Liver (tissue), 9 donors: ENCODE data around the gene PGAM2. TPM values are rescaled to one million over a fixed set of nuclear protein-coding genes. Genes with fewer than 3 reads are reported as not detected.

ENCODE experiments used
- DNase-seq: peaks from one replicate; pipeline ENCODE4 v3.0.0-alpha.2; 2017; ENCODE audit warnings: low spot score
- H3K27ac ChIP-seq, 2 donors: one replicate each; pipeline ENCODE4 v1.7.0; 2013; ENCODE audit warnings: inconsistent platforms in 2 of 2, low read length in 2 of 2, control low read depth in 1 of 2, low read depth in 1 of 2, mild to moderate bottlenecking in 1 of 2
- H3K27me3 ChIP-seq, 4 donors: one replicate each; pipeline versions ENCODE4 v1.6.1 to v1.7.0; 2013; ENCODE audit warnings: low read length in 3 of 4, inconsistent platforms in 1 of 4, mild to moderate bottlenecking in 1 of 4, moderate library complexity in 1 of 4; ENCODE audit not compliant: control insufficient read depth in 4 of 4, insufficient read depth in 4 of 4
- H3K36me3 ChIP-seq, 4 donors: one replicate each; pipeline versions ENCODE4 v1.6.1 to v1.7.0; 2013; ENCODE audit warnings: low read length in 3 of 4, mild to moderate bottlenecking in 3 of 4, low read depth in 1 of 4, moderate library complexity in 1 of 4; ENCODE audit not compliant: control insufficient read depth in 4 of 4, insufficient read depth in 3 of 4
- H3K4me1 ChIP-seq, 4 donors: one replicate each; pipeline versions ENCODE4 v1.6.1 to v1.7.0; 2013; ENCODE audit warnings: low read length in 3 of 4, mild to moderate bottlenecking in 3 of 4, moderate library complexity in 1 of 4; ENCODE audit not compliant: control insufficient read depth in 4 of 4, insufficient read depth in 4 of 4
- H3K4me3 ChIP-seq, 3 donors: one replicate each; pipeline versions ENCODE4 v1.6.1 to v1.7.0; 2013; ENCODE audit warnings: low read length in 3 of 3, control low read depth in 1 of 3, low read depth in 1 of 3, mild to moderate bottlenecking in 1 of 3
- H3K9ac ChIP-seq, 2 donors: one replicate each; pipeline ENCODE4 v1.7.0; 2013; ENCODE audit warnings: low read length in 2 of 2, mild to moderate bottlenecking in 2 of 2, moderate library complexity in 2 of 2, control low read depth in 1 of 2, low read depth in 1 of 2
- H3K9me3 ChIP-seq, 4 donors: one replicate each; pipeline versions ENCODE4 v1.6.1 to v1.7.0; 2013; ENCODE audit warnings: low read length in 3 of 4; ENCODE audit not compliant: control insufficient read depth in 4 of 4
- EGR1 ChIP-seq, 2 donors: IDR thresholded peaks; 2 replicates each; pipeline ENCODE4 v1.6.1; 2016 to 2018; ENCODE audit warnings: antibody characterized with exemption in 2 of 2, low read depth in 2 of 2
- FOXA1 ChIP-seq: IDR thresholded peaks from 2 replicates; pipeline ENCODE4 v1.6.1; 2016; ENCODE audit warnings: antibody characterized with exemption
- FOXA2 ChIP-seq: IDR thresholded peaks from 2 replicates; pipeline ENCODE4 v1.6.1; 2016; ENCODE audit warnings: antibody characterized with exemption
- GABPA ChIP-seq, 2 donors: IDR thresholded peaks in 1 of 2; conservative IDR thresholded peaks in 1 of 2; 2 replicates each; pipeline ENCODE4 v1.6.1; 2016; ENCODE audit warnings: antibody characterized with exemption in 2 of 2, mild to moderate bottlenecking in 1 of 2, moderate library complexity in 1 of 2
- HNF4A ChIP-seq, 2 donors: conservative IDR thresholded peaks; 2 replicates each; pipeline ENCODE4 v1.6.1; 2016; ENCODE audit warnings: antibody characterized with exemption in 2 of 2, mild to moderate bottlenecking in 2 of 2
- HNF4G ChIP-seq: IDR thresholded peaks from 2 replicates; pipeline ENCODE4 v1.6.1; 2016; ENCODE audit warnings: antibody characterized with exemption
- JUND ChIP-seq, 2 donors: IDR thresholded peaks; 2 replicates each; pipeline ENCODE4 v1.6.1; 2016; ENCODE audit warnings: antibody characterized with exemption in 2 of 2
- NR2F2 ChIP-seq: IDR thresholded peaks from 2 replicates; pipeline ENCODE4 v1.6.1; 2016; ENCODE audit warnings: antibody characterized with exemption
- RAD21 ChIP-seq, 2 donors: IDR thresholded peaks; 2 replicates each; pipeline ENCODE4 v1.6.1; 2016; ENCODE audit warnings: antibody characterized with exemption in 2 of 2, mild to moderate bottlenecking in 2 of 2
- RXRA ChIP-seq, 2 donors: IDR thresholded peaks; 2 replicates each; pipeline ENCODE4 v1.6.1; 2017 to 2018; ENCODE audit warnings: antibody characterized with exemption in 2 of 2, mild to moderate bottlenecking in 1 of 2
- SP1 ChIP-seq: IDR thresholded peaks from 2 replicates; pipeline ENCODE4 v1.6.1; 2018; ENCODE audit warnings: antibody characterized with exemption, mild to moderate bottlenecking
- TAF1 ChIP-seq: conservative IDR thresholded peaks from 2 replicates; pipeline ENCODE4 v1.6.1; 2016; ENCODE audit warnings: antibody characterized with exemption, mild to moderate bottlenecking
- YY1 ChIP-seq: IDR thresholded peaks from 2 replicates; pipeline ENCODE4 v1.6.1; 2016; ENCODE audit warnings: antibody characterized with exemption, mild to moderate bottlenecking
- WGBS: extraction: QIAGEN DNeasy Blood & Tissue Kit; methylation state at CpG from one replicate; pipeline ENCODE4 v1.1.7; 2013; 5-methylcytosine and 5-hydroxymethylcytosine counted together
- polyA plus RNA-seq, 2 donors: library from polyadenylated mRNA; stranded (reverse) in 1 of 2; unstranded in 1 of 2; fragments of 200-250 nt in 1 of 2; fragments of >200 nt in 1 of 2; fragmentation: Nextera tagmentation in 1 of 2; extraction: Ambion mirVana in 1 of 2; gene quantifications; one replicate each; pipeline versions ENCODE4 v1.2.1 to v1.2.3, GENCODE V29; 2013 to 2015
- total RNA-seq, 2 donors: library from RNA; depleted of rRNA; stranded (reverse); fragments of >200 nt; gene quantifications; one replicate each; pipeline ENCODE4 v1.2.3, GENCODE V29; 2014
- TF ChIP-seq, protein P1 (sequence below): fragments of 150-350 bp; IDR thresholded peaks from 2 replicates; pipeline ENCODE4 v1.5.1; 2017; ENCODE audit warnings: improper control_type of control experiment, low read depth, low read length; ENCODE audit not compliant: missing input control
- TF ChIP-seq, protein P2 (sequence below): IDR thresholded peaks from 2 replicates; pipeline ENCODE4 v1.6.1; 2016; ENCODE audit warnings: antibody characterized with exemption
- TF ChIP-seq, protein P3 (sequence below): IDR thresholded peaks from 2 replicates; pipeline ENCODE4 v1.6.1; 2016; ENCODE audit warnings: antibody characterized with exemption, mild to moderate bottlenecking
- TF ChIP-seq, protein P4 (sequence below): IDR thresholded peaks from 2 replicates; pipeline ENCODE4 v1.6.1; 2016; ENCODE audit warnings: antibody characterized with exemption
- TF ChIP-seq, protein P5 (sequence below): IDR thresholded peaks from 2 replicates; pipeline ENCODE4 v1.6.1; 2016; ENCODE audit warnings: antibody characterized with exemption
- donor health status: healthy.
- donor health status: healthy.
- donor health status: healthy.
- donor health status: healthy.
- donor health status: healthy.

The PGAM2 gene
- total and polyA plus RNA-seq, 4 donors = 0.13 to 2.3 (median 0.49) TPM

DNA sequence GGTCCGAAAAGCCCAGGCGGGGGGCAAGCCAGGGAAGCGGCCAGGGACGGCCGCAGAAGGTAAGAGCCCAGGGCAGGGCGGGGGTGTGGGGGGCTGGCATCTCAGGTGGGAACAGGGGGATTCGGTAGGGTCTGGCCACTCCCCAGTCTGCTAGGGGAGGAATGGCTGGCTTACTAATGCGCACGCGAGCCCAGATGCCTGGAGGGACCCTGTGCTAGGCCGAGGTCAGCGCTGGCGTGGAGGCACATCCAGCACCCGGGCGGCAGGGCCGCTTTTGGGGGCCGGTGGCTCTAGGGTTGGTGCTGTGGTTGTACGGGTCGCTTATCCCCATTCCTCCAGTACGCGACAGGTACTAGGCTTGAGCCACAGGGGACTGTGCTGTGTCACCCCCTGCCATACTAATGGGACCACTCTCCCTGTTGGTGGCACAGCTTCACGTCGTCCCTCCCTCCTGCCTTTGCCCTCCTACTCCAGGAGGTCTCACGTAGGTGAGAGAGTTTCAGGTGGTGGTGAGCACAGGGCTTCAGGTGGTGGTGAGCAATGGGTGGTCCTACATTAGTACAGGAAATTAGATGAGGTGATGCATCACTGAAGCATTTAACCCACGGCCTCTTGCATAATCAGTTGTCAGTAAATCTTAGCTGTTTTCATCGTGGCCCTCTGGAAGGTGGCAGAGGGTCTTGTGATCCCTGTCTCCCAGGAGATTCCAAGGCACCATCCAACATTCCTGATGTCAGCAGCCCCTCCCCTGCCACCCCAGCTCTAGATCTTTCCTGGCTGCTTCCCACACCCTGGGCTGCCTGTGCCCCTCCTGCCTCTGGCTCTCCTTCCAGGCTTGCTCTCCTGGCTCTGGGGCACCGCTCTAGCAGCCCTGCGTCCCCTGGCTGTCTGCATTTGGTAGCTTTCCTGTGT is 39.7 kb upstream of the PGAM2 start:
- no peak for DNase-seq
- H3K9ac ChIP-seq = no peak overlapping the region
- peak overlapping the region in 1 of 3 donors; percentile 38 for H3K4me3 ChIP-seq
- H3K36me3 ChIP-seq = no peaks in the 10 kb centered on the region
- H3K4me1 ChIP-seq = peaks cover 0 to 7% (median 0%) of the 10 kb centered on the region in 4 donors
- WGBS = 56% methylated on average over 28 of the region's 28 CpGs
- TF ChIP-seq FOXA1 = no peak
- no peaks in the 10 kb centered on the region for H3K27me3 ChIP-seq
- H3K9me3 ChIP-seq = no peaks in the 10 kb centered on the region
- H3K27ac ChIP-seq = peak overlapping the region in 1 of 2 donors; percentile 54

DNA sequence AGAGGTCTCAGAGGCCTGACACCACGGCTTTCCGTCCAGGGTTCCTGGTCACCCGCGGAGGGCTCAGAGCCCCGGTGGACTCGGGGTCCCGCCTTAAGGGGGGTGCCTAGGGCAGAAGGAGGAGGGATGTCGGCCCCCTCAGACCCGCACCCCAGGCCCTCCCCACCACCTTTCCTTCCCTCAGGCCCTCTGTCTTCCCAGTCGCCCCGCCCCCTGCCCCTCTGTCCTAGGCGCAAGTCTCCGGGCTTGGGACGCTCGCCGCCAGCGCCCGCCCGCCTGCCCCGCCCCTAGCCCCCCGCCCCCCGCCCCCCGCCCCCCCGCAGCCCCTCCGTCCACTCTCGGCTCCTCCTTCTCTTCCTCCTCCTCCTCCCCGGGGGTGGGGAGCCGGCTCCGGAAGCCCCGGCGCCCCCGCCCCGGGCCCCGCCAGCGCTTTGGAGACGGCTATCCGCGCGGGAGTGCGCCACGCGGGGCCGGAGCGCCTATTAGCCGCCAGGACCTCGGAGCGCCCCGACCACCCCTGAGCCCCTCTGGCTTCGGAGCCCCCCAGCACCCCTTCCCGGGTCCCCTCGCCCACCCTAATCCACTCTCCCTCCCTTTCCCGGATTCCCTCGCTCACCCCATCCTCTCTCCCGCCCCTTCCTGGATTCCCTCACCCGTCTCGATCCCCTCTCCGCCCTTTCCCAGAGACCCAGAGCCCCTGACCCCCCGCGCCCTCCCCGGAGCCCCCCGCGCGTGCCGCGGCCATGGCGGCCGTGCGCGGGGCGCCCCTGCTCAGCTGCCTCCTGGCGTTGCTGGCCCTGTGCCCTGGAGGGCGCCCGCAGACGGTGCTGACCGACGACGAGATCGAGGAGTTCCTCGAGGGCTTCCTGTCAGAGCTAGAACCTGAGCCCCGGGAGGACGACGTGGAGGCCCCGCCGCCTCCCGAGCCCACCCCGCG is 38.8 kb upstream of the PGAM2 start, which contains the start of gene AEBP1:
AEBP1 (plus strand) TSS at position 423 of the 937 bp plus-strand sequence; CDS start at position 744, 321 bp downstream.
- Histone ChIP-seq H3K27me3 (no peaks in the 10 kb centered on the region), H3K4me3 (peak within 1 kb of the TSS in 1 of 3 donors; percentile 38), H3K9ac (no peak within 1 kb of the TSS), H3K36me3 (no peaks in the 10 kb centered on the region), H3K4me1 (peaks cover 0 to 7% (median 0%) of the 10 kb centered on the region in 4 donors), H3K9me3 (no peaks in the 10 kb centered on the region), H3K27ac (peak within 1 kb of the TSS; percentile 11 to 54)
- 8% methylated on average over 85 of the region's 87 CpGs for whole genome bisulfite sequencing
- DNase-seq = no peak
- TF ChIP-seq GABPA (IDR thresholded peaks at IDR 0.05 in 1 of 2, conservative IDR thresholded peaks at IDR 0.05 in 1 of 2) = no peak

DNA sequence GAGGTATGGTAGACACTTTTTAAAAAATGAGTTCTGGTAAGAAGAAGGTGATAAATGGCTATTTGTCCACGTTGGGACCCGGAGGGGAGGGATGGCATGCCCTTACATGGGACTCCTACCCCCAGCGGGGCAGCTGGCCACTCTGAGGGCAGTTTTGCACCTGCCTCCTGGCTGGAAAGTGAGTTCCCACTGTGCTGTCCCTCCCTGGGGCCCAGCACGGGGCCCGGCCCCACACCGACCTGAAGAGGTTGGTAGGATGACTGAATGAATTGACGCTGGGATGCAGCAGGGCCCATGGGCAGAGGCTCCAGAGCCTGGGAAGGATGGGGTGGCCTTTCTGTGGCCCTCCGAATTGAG is 38.2 kb upstream of the PGAM2 start:
- TF ChIP-seq, protein P1, sequence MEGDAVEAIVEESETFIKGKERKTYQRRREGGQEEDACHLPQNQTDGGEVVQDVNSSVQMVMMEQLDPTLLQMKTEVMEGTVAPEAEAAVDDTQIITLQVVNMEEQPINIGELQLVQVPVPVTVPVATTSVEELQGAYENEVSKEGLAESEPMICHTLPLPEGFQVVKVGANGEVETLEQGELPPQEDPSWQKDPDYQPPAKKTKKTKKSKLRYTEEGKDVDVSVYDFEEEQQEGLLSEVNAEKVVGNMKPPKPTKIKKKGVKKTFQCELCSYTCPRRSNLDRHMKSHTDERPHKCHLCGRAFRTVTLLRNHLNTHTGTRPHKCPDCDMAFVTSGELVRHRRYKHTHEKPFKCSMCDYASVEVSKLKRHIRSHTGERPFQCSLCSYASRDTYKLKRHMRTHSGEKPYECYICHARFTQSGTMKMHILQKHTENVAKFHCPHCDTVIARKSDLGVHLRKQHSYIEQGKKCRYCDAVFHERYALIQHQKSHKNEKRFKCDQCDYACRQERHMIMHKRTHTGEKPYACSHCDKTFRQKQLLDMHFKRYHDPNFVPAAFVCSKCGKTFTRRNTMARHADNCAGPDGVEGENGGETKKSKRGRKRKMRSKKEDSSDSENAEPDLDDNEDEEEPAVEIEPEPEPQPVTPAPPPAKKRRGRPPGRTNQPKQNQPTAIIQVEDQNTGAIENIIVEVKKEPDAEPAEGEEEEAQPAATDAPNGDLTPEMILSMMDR = no peak
- TF ChIP-seq, protein P2, sequence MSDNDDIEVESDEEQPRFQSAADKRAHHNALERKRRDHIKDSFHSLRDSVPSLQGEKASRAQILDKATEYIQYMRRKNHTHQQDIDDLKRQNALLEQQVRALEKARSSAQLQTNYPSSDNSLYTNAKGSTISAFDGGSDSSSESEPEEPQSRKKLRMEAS = no peak
- no peak for TF ChIP-seq SP1
- TF ChIP-seq FOXA2 = no peak
- TF ChIP-seq RAD21 (IDR thresholded peaks at IDR 0.05) = no peak
- TF ChIP-seq, protein P3, sequence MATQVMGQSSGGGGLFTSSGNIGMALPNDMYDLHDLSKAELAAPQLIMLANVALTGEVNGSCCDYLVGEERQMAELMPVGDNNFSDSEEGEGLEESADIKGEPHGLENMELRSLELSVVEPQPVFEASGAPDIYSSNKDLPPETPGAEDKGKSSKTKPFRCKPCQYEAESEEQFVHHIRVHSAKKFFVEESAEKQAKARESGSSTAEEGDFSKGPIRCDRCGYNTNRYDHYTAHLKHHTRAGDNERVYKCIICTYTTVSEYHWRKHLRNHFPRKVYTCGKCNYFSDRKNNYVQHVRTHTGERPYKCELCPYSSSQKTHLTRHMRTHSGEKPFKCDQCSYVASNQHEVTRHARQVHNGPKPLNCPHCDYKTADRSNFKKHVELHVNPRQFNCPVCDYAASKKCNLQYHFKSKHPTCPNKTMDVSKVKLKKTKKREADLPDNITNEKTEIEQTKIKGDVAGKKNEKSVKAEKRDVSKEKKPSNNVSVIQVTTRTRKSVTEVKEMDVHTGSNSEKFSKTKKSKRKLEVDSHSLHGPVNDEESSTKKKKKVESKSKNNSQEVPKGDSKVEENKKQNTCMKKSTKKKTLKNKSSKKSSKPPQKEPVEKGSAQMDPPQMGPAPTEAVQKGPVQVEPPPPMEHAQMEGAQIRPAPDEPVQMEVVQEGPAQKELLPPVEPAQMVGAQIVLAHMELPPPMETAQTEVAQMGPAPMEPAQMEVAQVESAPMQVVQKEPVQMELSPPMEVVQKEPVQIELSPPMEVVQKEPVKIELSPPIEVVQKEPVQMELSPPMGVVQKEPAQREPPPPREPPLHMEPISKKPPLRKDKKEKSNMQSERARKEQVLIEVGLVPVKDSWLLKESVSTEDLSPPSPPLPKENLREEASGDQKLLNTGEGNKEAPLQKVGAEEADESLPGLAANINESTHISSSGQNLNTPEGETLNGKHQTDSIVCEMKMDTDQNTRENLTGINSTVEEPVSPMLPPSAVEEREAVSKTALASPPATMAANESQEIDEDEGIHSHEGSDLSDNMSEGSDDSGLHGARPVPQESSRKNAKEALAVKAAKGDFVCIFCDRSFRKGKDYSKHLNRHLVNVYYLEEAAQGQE = no peak
- TF ChIP-seq, protein P4, sequence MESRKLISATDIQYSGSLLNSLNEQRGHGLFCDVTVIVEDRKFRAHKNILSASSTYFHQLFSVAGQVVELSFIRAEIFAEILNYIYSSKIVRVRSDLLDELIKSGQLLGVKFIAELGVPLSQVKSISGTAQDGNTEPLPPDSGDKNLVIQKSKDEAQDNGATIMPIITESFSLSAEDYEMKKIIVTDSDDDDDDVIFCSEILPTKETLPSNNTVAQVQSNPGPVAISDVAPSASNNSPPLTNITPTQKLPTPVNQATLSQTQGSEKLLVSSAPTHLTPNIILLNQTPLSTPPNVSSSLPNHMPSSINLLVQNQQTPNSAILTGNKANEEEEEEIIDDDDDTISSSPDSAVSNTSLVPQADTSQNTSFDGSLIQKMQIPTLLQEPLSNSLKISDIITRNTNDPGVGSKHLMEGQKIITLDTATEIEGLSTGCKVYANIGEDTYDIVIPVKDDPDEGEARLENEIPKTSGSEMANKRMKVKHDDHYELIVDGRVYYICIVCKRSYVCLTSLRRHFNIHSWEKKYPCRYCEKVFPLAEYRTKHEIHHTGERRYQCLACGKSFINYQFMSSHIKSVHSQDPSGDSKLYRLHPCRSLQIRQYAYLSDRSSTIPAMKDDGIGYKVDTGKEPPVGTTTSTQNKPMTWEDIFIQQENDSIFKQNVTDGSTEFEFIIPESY = no peak
- TF ChIP-seq FOXA1 = no peak
- TF ChIP-seq, protein P5, sequence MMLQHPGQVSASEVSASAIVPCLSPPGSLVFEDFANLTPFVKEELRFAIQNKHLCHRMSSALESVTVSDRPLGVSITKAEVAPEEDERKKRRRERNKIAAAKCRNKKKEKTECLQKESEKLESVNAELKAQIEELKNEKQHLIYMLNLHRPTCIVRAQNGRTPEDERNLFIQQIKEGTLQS = no peak
- no peak for TF ChIP-seq HNF4G
- TF ChIP-seq TAF1 = no peak
- TF ChIP-seq RXRA (IDR thresholded peaks at IDR 0.05) = no peak
- no peak for TF ChIP-seq JUND (IDR thresholded peaks at IDR 0.05)
- TF ChIP-seq HNF4A (conservative IDR thresholded peaks at IDR 0.05) = no peak
- TF ChIP-seq YY1 = no peak
- no peak for TF ChIP-seq EGR1 (IDR thresholded peaks at IDR 0.05; ENCODE audit: low read depth in 2 of 2)
- TF ChIP-seq NR2F2 = no peak
- no peak for TF ChIP-seq GABPA (IDR thresholded peaks at IDR 0.05 in 1 of 2, conservative IDR thresholded peaks at IDR 0.05 in 1 of 2)
- no peaks in the 10 kb centered on the region for H3K36me3 ChIP-seq
- H3K9ac ChIP-seq = no peak overlapping the region
- no peak overlapping the region for H3K27ac ChIP-seq
- 86% methylated on average over 8 of the region's 8 CpGs for WGBS
- no peak overlapping the region for H3K4me3 ChIP-seq
- no peaks in the 10 kb centered on the region for H3K27me3 ChIP-seq
- peaks cover 0 to 7% (median 0%) of the 10 kb centered on the region in 4 donors for H3K4me1 ChIP-seq
- H3K9me3 ChIP-seq = no peaks in the 10 kb centered on the region
- DNase-seq = no peak
